Measurements from ENCODE around the gene LDHB.
A peak's percentile ranks its signal among the peaks of the same experiment; 100 is the strongest.
"Not testable (repeated sequence)": the region's sequence is repeated elsewhere in the genome, so short reads cannot be mapped to it uniquely, and the experiment has no call there.

The LDHB gene

DNA sequence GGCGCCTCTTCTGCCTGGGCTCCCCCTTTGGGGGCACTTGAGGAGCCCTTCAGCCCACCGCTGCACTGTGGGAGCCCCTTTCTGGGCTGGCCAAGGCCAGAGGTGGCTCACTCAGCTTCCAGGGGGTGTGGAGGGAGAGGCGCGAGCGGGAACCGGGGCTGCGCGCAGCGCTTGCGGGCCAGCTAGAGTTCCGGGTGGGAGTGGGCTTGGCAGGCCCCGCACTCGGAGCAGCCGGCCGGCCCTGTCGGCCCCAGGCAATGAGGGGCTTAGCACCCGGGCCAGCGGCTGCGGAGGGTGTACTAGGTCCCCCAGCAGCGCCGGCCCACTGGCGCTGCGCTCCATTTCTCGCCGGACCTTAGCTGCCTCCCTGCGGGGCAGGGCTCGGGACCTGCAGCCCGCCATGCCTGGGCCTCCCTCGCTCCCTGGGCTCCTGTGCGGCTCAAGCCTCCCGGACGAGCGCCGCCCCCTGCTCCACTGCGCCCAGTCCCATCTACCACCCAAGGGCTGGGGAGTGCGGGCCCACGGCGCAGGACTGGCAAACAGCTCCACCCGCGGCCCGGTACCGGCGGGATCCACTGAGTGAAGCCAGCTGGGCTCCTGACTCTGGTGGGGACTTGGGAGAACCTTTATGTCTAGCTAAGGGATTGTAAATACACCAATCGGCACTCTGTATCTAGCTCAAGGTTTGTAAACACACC lies 3.9 kb upstream of the LDHB start:
- not testable (repeated sequence) for DNase-seq (ENCODE audit: low read depth, low spot score)

DNA sequence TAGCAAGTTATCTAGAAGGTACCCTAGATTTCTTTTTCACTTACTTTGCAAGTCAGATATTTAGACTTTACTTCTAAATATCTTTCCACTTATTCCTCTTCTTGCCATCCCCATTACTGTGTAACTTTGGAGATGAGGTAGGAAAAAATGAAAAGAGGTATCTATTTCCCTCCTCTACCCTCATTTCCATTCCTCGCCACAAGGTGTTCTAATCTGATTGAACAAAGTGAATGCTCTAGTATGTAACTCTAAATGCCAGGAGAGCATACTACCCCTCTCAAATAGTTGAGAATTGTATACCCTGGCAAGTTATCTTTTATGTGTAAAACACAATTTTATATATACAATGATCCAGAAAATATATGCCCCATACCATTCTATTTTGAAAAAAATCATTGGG lies 1.7 kb upstream of the LDHB start:
- DNase-seq (ENCODE audit: low read depth, low spot score) = no peak

DNA sequence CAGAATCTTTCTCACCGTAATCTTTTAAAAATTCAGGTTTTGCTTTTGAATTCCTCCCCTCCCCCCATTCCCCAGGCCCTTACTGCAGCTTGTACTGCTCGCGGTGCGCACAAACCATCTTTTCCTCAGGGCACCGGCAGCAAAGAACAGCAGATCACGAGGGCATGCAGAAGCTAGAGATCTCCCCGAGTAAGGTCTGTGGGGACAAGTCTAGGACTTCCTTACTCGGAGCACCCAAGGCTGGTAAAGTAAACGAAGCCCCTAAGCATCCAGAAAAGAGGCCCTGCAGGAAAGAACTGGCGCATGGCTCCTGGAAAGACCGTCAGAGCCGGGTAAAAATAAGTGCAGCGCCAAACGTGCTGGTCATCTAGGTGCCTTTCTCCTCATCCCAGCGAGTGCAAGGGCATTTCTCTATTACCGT lies 727 bp downstream of the LDHB start:
- DNase-seq (ENCODE audit: low read depth, low spot score) = peak; percentile 17

DNA sequence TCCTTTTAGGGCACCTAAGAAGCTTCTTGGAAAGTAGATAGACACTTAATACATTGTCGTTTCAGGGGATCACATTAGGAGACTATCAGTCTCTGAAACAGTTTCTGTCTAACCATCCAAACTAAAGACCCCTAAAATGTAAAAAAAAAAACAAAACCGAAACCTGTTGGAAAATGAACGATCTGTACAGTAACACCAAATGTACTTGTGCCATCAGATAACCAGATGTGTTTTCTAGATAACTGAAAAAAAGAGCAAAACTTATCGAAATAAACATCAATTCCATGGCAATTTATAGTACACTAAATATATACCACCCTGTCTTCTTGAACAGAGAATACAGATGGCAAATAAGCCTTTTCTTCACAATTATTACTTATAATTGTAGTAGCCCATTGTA lies 2.1 kb downstream of the LDHB start:
- no peak for DNase-seq (ENCODE audit: low read depth, low spot score)

DNA sequence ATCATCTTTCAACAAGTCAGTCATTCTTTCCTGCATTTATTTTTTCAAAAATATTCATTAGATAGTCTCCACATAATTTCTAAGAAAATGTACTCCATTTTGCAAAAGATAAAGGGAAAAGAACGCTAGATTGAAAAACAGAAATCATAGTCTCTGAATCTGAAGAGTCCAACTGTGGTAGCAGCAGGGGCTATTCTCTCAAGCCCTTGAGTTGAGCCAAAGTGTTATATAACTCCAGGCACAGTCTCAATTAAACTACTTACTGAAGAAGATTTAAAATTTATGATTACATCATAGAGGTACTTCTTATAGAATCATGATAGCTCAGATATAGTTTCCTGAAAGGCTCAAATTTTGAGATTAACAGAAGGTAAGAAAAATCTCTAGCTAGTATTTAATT lies 5.8 kb downstream of the LDHB start:
- DNase-seq (ENCODE audit: low read depth, low spot score) = no peak

DNA sequence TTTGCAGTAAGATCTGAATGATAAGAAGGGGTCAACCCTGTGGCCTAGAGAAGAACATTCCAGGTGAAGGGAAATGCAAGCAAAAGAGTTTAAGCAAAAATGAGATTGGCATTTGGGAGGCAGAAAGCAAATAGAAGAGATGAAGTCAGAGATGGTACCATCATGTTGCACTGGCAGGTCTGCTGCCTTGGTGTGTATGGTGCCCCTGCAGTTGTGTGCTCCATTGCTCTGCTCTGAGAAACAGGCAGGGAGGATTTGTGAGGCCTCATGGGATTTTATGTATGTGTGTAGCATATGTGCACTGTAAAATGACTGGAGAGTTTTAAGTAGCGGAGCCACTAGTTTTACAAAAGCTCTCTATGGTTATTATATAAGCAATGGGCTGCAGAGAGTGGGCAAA lies 6.6 kb downstream of the LDHB start:
- no peak for DNase-seq (ENCODE audit: low read depth, low spot score)

DNA sequence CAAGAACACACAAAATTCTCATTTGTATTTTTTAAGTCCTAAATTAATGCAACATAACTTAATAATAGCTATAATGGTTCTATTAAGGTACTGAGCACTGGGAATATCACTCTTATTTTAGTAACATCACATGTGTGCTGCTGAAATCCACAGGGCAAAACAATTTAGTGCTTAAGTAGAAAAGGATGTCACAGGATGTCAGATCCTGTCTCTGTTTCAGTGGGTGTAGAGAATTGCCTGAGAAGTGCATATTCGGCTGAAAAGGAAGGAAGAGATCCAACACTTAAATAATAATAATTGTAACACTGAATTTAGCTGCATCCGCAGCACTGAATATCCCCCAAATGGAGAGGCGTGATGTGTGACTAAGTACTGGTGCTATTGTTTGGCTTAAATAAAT lies 8.6 kb downstream of the LDHB start:
- DNase-seq (ENCODE audit: low read depth, low spot score) = no peak

DNA sequence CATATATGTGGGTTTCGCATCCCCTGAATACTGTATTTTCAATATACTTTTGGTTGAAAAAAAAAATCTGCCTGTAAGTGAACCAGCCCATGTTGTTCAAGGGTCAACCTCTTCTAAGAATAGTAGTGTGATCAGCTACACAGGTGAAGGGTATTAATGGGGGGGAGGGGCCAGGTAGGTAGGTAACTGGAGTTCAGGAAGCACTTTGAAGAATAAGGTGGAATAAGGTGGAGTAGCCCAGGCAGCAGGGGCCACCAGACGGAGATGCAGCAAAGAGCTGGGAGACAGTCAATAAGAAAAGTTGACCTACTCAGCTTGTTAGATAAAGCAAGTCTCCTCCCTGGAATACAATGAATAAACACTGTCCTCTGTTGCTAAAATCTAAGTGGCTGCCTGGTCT lies 9.3 kb downstream of the LDHB start:
- no peak for DNase-seq (ENCODE audit: low read depth, low spot score)

DNA sequence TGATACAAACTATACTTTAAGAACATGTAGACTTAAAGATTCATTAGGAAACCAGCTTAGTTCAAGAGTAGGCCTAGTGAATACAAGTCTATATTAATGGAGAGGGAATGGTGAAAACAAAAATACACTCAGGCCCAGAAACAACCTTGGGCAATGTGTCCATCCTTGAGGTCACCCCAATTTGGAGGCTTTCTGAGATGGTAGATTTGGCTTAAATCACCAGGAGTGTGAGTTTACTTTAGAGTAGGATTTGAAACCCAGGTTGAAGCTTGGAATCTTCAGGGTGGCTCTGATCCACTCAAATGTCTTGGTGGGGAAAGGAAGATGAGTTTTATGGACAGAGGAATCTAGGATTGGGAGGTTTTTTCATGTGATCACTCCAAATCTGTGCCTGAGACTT lies 10.5 kb downstream of the LDHB start:
- DNase-seq (ENCODE audit: low read depth, low spot score) = no peak

DNA sequence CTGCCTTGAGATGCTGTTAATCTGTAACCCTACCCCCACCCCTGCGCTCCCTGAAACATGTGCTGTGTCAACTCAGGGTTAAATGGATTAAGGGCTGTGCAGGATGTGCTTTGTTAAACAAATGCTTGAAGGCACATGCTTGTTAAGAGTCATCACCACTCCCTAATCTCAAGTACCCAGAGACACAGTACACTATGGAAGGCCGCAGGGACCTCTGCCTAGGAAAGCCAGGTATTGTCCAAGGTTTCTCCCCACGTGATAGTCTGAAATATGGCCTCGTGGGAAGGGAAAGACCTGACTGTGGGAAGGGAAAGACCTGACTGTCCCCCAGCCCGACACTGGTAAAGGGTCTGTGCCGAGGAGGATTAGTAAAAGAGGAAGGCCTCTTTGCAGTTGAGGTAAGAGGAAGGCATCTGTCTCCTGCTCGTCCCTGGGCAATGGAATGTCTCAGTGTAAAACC lies 12.6 kb downstream of the LDHB start:
- DNase-seq (ENCODE audit: low read depth, low spot score) = not testable (repeated sequence)

DNA sequence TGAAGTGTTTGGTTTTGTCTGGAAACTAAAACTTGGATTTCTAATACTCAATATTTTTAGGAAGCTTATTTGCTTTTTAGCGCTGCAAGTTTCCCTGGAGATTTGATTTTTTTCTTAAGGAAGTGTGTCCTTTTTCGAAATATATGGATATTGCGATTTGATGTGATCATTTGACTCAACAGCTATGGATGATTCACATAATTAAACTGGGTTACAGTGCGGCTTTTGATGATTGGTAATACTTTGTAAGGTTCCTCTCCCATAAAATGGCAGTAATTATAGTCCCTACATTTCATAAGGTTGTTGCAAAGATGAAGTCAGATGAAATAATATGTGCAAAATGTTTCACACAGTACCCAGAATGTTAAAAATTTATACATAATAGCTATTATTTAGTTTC lies 13.1 kb downstream of the LDHB start:
- DNase-seq (ENCODE audit: low read depth, low spot score) = no peak

DNA sequence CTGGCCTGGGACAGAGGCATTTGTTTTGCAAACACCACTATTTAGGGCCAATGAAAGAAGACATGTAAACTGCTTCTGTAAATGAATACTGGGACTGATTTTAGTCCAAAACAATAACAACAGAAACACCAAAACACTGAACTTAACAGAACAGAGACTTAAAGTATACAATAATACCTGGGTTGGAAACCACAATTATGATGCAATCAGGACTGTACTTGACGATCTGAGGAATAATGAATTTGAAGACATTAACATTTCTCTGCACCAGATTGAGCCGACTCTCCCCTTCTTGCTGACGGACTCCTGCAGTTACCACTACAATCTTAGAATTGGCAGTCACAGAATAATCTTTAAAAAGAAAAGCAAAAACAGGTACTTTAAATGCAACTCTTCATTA lies 13.9 kb downstream of the LDHB start:
- no peak for DNase-seq (ENCODE audit: low read depth, low spot score)

DNA sequence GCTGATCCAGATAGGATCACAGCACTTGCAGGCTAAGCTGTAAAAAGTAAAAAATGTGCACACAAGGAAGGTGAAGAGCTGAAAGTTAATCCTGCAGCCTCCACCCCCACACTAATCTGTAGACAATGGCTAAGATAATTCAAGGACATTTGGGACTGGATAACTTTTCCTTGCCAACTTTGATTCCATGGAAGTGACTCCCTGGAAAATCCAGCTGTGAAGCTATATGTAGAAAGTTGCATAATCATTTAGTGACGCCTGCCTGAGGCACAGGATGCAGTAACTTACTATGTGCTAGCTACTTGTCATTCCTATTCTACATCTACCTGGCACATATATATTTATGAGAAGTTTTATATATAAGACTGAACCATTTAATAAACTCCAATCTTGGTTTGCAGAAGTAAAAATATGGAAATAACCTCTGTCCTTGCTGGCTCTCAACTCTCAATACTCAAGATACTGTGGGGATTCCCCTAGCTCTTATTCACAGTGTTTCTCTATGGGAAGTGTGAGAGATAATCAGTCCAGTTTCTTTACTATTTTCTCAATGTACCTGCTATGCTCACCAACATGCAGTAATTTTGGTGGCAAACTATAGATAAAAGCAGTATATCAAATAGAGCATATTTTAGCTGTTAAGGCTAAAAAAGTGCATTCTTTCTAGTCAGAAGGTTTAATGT lies 14.8 kb downstream of the LDHB start:
- DNase-seq (ENCODE audit: low read depth, low spot score) = no peak

DNA sequence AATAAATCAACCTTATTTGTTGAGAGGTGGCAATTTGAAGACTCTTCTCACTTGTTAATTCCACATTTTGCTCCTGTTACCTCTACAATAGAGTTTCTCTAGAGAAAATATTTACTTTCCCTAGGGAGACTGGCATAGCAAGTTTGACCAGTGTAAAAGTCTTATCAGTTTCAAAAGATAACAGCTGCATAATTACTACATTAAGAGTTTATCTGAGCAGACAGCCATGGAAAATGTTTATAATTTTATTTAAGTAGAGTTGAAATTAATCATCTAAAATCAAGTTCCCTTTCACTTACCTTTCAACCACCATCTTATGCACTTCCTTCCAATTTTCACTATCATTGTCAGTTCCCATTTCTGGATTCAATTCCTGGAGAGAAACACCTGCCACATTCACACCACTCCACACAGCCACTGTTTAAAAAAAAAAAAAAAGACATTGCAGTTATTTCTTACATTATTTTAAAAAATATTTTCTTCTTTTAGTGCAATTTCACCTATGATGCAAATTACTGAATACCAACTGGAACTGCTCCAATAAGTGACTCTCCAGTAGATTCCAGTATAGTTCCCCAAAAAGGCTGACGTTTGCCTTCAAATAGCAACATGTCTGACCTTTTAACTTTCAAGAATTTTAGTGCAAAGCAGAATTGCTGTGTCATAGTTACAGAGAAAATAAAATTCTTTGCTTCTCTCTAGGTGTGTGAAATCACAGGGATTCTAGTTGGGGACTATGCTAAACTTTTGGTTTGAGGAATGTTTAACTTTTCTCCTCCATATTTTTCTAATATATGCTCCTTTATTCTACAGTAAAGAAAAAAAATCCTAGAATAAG lies 19.4 kb downstream of the LDHB start:
- DNase-seq (ENCODE audit: low read depth, low spot score) = no peak

DNA sequence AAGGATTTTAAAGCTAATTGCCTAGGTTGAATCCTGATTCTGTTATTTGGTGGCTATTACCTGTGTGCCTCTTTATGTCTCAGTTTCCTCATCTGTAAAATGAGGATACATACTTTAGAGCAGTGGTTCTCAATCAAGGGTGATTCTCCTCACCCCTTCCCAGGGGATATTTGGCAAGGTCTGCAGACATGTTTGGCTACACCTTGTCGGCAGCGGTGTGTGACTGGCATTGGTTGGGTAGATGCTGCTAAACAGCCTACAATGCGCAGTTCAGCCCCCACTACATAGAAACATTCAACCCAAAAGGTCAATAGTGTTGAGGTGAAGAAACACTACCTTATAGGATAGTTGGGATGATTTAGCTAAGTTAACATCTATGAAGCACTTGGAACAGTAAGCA lies 23.4 kb downstream of the LDHB start:
- no peak for DNase-seq (ENCODE audit: low read depth, low spot score)

DNA sequence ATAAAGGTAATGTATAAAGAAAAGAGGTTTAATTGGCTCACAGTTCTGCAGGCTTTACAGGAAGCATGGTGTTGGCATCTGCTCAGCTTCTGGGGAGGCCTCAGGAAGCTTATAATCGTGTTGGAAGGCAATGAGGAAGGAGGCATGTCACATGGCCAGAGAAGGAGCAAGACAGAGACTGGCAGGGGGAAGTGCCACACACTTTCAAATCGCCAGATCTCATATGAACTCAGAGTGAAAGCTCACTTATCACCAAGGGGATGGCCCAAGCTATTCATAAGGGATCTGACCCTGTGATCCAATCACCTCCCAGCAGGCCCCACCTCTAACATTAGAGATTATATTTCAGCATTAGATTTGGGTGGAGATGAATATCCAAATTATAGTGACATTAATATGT lies 26.3 kb downstream of the LDHB start:
- DNase-seq (ENCODE audit: low read depth, low spot score) = no peak

DNA sequence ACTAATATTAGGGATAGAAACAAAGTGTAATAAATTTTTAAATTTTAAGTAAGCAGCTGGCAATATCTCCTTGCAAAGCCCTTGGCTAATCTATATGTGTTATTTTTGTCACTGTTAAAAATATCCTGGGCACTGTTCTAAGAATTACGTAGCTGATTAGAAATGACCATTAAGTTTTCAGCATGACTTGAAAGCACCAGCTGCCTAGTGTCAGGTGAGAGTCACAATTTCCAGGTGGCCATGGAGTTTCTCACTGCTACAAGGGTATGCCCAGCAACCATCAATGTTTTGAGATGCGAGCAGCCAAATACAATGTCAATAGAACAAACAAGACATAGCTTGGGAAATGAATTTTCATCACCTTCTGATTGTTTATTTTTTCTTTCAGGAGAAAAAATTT lies 29.7 kb downstream of the LDHB start:
- DNase-seq (ENCODE audit: low read depth, low spot score) = no peak

DNA sequence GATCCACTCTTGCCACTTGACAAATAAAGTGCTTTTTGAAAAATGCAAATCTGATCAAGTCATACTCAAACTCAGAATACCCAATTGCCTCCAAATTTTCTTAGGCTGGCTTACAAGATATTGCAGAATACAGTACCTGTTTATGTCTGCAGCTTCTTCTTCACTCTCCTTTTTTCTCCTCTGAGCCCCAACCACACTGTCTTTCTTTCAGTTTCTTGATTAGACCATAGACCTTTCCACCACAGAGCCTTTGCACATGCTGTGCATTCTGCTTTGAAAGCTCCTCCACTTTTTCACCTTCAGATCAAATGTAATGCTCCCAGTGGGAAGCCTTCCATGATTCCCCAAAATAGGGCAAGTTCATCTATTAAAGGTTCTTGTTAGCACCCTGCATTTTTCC lies 39.1 kb downstream of the LDHB start:
- no peak for DNase-seq (ENCODE audit: low read depth, low spot score)

DNA sequence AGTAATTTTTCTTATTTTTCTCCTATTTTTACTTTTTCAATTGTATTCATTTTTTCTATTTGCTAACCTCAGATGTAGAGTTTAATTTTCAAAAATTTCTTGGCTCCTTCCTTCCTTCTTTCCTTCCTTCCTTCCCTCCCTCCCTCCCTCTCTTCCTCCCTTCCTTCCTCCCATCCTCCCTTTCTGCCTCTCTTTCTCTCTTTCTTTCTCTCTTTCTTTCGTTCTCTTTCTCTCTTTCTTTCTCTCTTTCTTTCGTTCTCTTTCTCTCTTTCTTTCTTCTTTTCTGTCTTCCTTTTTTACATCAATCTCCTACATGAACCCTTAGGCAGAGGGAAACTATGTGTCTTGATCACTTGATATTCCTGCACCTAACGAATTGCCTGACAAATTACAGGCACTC lies 40.6 kb downstream of the LDHB start:
- DNase-seq (ENCODE audit: low read depth, low spot score) = no peak

DNA sequence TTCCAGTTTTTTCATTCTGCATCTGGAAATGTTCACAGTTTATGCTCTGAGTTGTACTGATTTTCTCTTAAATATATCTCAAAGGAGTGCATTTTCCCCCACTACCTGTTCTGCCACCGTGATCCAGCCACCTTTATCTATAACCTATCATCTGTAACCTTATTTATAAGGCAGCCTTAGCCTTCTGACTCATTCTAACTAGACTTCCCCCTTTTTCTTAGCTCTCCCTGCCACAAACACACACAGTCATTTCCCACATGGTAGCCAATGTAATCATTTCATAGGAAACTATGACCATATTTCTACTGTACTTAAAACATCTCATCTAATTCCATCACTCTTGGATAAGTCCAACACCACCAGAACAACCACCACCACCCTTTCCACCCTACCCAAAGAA lies 42.2 kb downstream of the LDHB start:
- no peak for DNase-seq (ENCODE audit: low read depth, low spot score)

DNA sequence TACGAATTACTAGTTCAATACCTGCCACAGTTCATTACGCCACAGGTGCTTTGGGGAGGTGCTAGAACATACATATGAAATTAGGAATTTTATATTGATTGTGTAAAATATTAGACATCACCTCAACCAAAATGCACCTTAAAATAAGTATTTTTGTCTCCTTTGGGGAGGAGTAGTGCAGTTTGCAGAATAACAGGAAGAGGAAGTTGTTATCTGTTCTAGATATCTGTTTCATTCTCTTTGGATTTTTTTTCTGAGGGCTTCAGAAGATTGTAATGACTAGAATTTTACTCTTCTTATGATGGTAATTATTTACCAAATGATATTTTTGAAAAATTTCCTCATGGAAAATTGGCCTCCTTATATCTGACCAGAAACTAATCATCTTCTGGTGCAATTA lies 43.1 kb downstream of the LDHB start:
- DNase-seq (ENCODE audit: low read depth, low spot score) = no peak

DNA sequence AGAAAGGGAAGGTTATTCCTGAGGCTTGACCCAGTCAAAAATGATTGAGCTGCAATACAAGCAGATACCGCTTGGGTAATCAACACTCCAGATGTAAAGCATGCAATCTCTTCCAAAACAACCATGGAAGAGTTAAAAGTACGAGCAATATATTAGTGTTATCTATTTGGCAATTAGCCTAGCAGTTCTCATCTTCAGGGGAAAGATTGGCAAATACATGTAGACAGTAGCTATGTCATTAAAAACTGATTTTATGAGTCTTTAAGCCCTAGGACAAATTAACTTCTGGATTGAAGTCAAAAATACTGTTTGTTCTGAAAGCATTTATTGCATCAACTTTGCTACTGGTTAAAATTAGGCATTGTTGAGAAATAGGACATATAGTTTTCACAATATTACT lies 43.7 kb downstream of the LDHB start:
- DNase-seq (ENCODE audit: low read depth, low spot score) = no peak

DNA sequence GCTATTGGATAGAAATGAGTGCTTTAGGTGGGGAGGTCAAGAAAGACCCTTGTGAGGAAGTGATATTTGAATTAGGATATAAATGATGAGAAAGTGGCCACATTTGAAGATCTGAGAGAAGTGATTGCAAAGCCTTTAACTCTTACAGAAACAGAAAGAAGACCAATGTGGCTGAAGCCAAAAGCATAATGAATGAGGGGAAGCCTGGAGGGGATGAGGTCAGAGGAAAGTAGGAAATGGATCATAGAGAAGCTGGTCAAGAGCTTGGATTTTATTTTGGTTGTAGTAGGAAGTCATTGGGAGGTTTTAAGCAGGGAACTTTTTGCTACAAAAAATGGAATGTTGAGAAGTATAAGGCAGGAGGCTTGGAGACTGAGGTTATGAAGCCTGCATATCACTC lies 49.4 kb downstream of the LDHB start:
- no peak for DNase-seq (ENCODE audit: low read depth, low spot score)
